Ovary (tissue), 10 donors: ENCODE data around the gene CHURC1. TPM values are rescaled to one million over a fixed set of nuclear protein-coding genes. Genes with fewer than 3 reads are reported as not detected.
A peak's percentile ranks its signal among the peaks of the same experiment; 100 is the strongest.

Source experiments
- DNase-seq, 5 donors: peaks; one replicate each; pipeline ENCODE4 v3.0.0-alpha.2; 2019 to 2020
- H3K27ac ChIP-seq, 2 donors: fragments of 200-600 bp; one replicate each; pipeline versions ENCODE4 v1.5.1 to v1.8.0; 2019 to 2022
- H3K27me3 ChIP-seq: fragments of 200-600 bp; one replicate; pipeline ENCODE4 v1.8.0; 2022
- H3K36me3 ChIP-seq: fragments of 200-600 bp; sonication (generic); one replicate; pipeline ENCODE4 v1.5.1; 2019
- H3K4me1 ChIP-seq: one replicate; pipeline ENCODE4 v1.8.1; 2013; ENCODE audit warnings: mild to moderate bottlenecking, moderate library complexity; ENCODE audit not compliant: insufficient read depth
- H3K4me3 ChIP-seq: fragments of 200-600 bp; sonication (generic); one replicate; pipeline ENCODE4 v1.5.1; 2017
- H3K9me3 ChIP-seq, 2 donors: fragments of 200-600 bp in 1 of 2; sonication (generic) in 1 of 2; one replicate each; pipeline versions ENCODE4 v1.5.1 to v1.8.1; 2013 to 2019; ENCODE audit warnings: mild to moderate bottlenecking in 1 of 2, moderate library complexity in 1 of 2
- CTCF ChIP-seq, 3 donors: fragments of 450-650 bp in 2 of 3; fragments of 200-600 bp in 1 of 3; IDR thresholded peaks; one replicate each; pipeline versions ENCODE4 v1.5.1 to v1.8.0; 2016 to 2022; ENCODE audit warnings: antibody characterized with exemption in 3 of 3, mild to moderate bottlenecking in 1 of 3
- EP300 ChIP-seq: sonication (generic); formaldehyde crosslinking; IDR thresholded peaks from one replicate; pipeline ENCODE4 v1.6.1; 2017; ENCODE audit warnings: antibody characterized with exemption
- POLR2A ChIP-seq: fragments of 450-650 bp; IDR thresholded peaks from one replicate; pipeline ENCODE4 v1.6.1; 2017; ENCODE audit warnings: antibody characterized with exemption, mild to moderate bottlenecking, moderate library complexity
- WGBS, 3 donors: extraction: QIAGEN DNeasy Blood & Tissue Kit in 1 of 3; methylation state at CpG; one replicate each; pipeline versions ENCODE4 v1.1.5 to v1.1.7; 2013 to 2017; 5-methylcytosine and 5-hydroxymethylcytosine counted together
- intact Hi-C, 4 donors: fragments of 100-400 bp; cut with DNase I; formaldehyde crosslinking; loops; one replicate each; pipeline versions ENCODE4 v1.11.0 to v1.15.1; 2022 to 2023
- long read RNA-seq, 3 donors: library from polyadenylated mRNA in 2 of 3; unstranded in 2 of 3; transcript quantifications; one replicate each; pipeline ENCODE4 v2.0.0 and lab custom pipeline, GENCODE V29; 2021 to 2026
- polyA plus RNA-seq, 2 donors: library from polyadenylated mRNA; stranded (reverse); fragments of 200-250 nt in 1 of 2; fragments of 350-450 nt in 1 of 2; fragmentation: Illumina TruSeq in 1 of 2; extraction: RNeasy Lipid Tissue Mini Kit (QIAGEN cat#74804) in 1 of 2; gene quantifications; one replicate each; pipeline ENCODE4 v1.2.3, GENCODE V29; 2013 to 2014
- total RNA-seq, 7 donors: library from RNA; depleted of rRNA in 2 of 7; stranded (reverse); fragments of >200 nt in 2 of 7; fragmentation: NEBNext Ultra II Directional in 3 of 7; extraction: Animal tissue kit (Norgen Biotek cat#: 25700) in 3 of 7; gene quantifications; one replicate each; pipeline versions ENCODE4 v1.1.0 to v1.2.4, GENCODE V29; 2016 to 2023
- donor health status: DM: no; HTN: no; CAD: no; lungs with moderate emphysema.
- donor health status: DM: no; HTN: no; CAD: no.
- donor health status: Bipolar disorder and iron deficiency.
- donor health status: DM: yes; HTN: yes; CAD: no.
- donor health status: DM: no; HTN: no; CAD: no.
- donor health status: DM: yes; HTN: yes; CAD: no.

Gene CHURC1
- total RNA-seq (100 to 1,000 TPM in 2 of 7 donors, 10 to 100 TPM in 5; 57.8 to 126 (median 70.5) TPM), polyA plus RNA-seq (10 to 100 TPM; 50.1 to 64.6 TPM)
- long read RNA-seq, donor 1, transcript CHURC1-202 (3 exons, 439 nt) = minor isoform, 5 of 95 reads
- long read RNA-seq, donor 1, transcript CHURC1-208 (4 exons, 3,615 nt) = minor isoform, 5 of 95 reads
- long read RNA-seq, donor 1, transcript CHURC1-207 (2 exons, 571 nt) = minor isoform, 31 of 95 reads
- long read RNA-seq, donor 1, transcript CHURC1-203 (4 exons, 2,629 nt) = major isoform, 45 of 95 reads
- long read RNA-seq, donor 1, partial matches to known transcripts = 1 of 95 reads
- long read RNA-seq, donor 1, other reads (novel, unspliced or antisense) = 4 of 95 reads
- long read RNA-seq, donor 2, transcript CHURC1-208 (4 exons, 3,615 nt) = minor isoform, 7 of 53 reads
- long read RNA-seq, donor 2, transcript CHURC1-203 (4 exons, 2,629 nt) = major isoform, 42 of 53 reads
- long read RNA-seq, donor 2, partial matches to known transcripts = 0 of 53 reads
- long read RNA-seq, donor 2, other reads (novel, unspliced or antisense) = 0 of 53 reads
- long read RNA-seq, donor 3, transcript CHURC1-208 (4 exons, 3,615 nt) = minor isoform, 6 of 68 reads
- long read RNA-seq, donor 3, transcript CHURC1-203 (4 exons, 2,629 nt) = major isoform, 49 of 68 reads
- long read RNA-seq, donor 3, partial matches to known transcripts = 5 of 68 reads
- long read RNA-seq, donor 3, other reads (novel, unspliced or antisense) = 3 of 68 reads

- Histone ChIP-seq H3K36me3 (no peaks in the 10 kb centered on the region), H3K4me1 (peaks cover 8% of the 10 kb centered on the region), H3K27ac (peak within 1 kb of the TSS; percentile 62 to 75), H3K4me3 (peak within 1 kb of the TSS; percentile 83), H3K9me3 (no peaks in the 10 kb centered on the region), H3K27me3 (no peaks in the 10 kb centered on the region)
- no peak for TF ChIP-seq CTCF (IDR thresholded peaks at IDR 0.05)
- peak; percentile 15 for TF ChIP-seq EP300
- TF ChIP-seq POLR2A = peak; percentile 87
- intact Hi-C loops = no loop called here
- DNase-seq = peak; percentile 97 to 98 (median 98)
- WGBS, 3 donors = 0% methylated on average over 42 to 49 of the region's 49 CpGs
Observed at GRCh38 chr14:64914237-64915028, at the start of gene CHURC1. Gene CHURC1 (plus strand): TSS chr14:64914455. CDS start chr14:64914496, 41 bp downstream.

GRCh38 chr14:64865109-64865508 lies 49.1 kb upstream of the CHURC1 start:
- H3K27me3 ChIP-seq = no peaks in the 10 kb centered on the region
- H3K9me3 ChIP-seq = no peaks in the 10 kb centered on the region
- no peak overlapping the region for H3K27ac ChIP-seq
- 54 to 69% (median 60%) methylated on average over 6 of the region's 6 CpGs for WGBS, 3 donors
- no peaks in the 10 kb centered on the region for H3K36me3 ChIP-seq
- intact Hi-C loops = no loop called here
- no peak for TF ChIP-seq EP300
- H3K4me3 ChIP-seq = no peak overlapping the region
- no peaks in the 10 kb centered on the region for H3K4me1 ChIP-seq
- DNase-seq = no peak

GRCh38 chr14:64865992-64866391 lies 48.3 kb upstream of the CHURC1 start:
- H3K9me3 ChIP-seq = no peaks in the 10 kb centered on the region
- TF ChIP-seq CTCF (IDR thresholded peaks at IDR 0.05) = no peak
- TF ChIP-seq EP300 = no peak
- no peak for TF ChIP-seq POLR2A

GRCh38 chr14:64867182-64867581 lies 47.1 kb upstream of the CHURC1 start:
- WGBS, 3 donors = 77 to 87% (median 82%) methylated on average over 3 of the region's 3 CpGs

More at GRCh38 chr14:64865992-64866391, 48.3 kb upstream of the CHURC1 start:
- no peaks in the 10 kb centered on the region for H3K36me3 ChIP-seq
- no peaks in the 10 kb centered on the region for H3K4me1 ChIP-seq
- 68 to 75% (median 74%) methylated on average over 6 of the region's 6 CpGs for WGBS, 3 donors
- H3K4me3 ChIP-seq = no peak overlapping the region
- DNase-seq = no peak
- intact Hi-C loops = no loop called here
- H3K27me3 ChIP-seq = no peaks in the 10 kb centered on the region
- H3K27ac ChIP-seq = no peak overlapping the region

More at GRCh38 chr14:64867182-64867581, 47.1 kb upstream of the CHURC1 start:
- H3K27me3 ChIP-seq = no peaks in the 10 kb centered on the region
- DNase-seq = no peak
- no peak for TF ChIP-seq POLR2A
- TF ChIP-seq CTCF (IDR thresholded peaks at IDR 0.05) = no peak
- TF ChIP-seq EP300 = no peak
- no peak overlapping the region for H3K4me3 ChIP-seq
- no peaks in the 10 kb centered on the region for H3K4me1 ChIP-seq
- H3K27ac ChIP-seq = no peak overlapping the region
- H3K36me3 ChIP-seq = no peaks in the 10 kb centered on the region
- intact Hi-C loops = no loop called here
- H3K9me3 ChIP-seq = no peaks in the 10 kb centered on the region
